ENCODE results near the gene ABCC2.
A peak's percentile ranks its signal among the peaks of the same experiment; 100 is the strongest.
"Not testable (repeated sequence)": the region's sequence is repeated elsewhere in the genome, so short reads cannot be mapped to it uniquely, and the experiment has no call there.

The ABCC2 gene

GRCh38 chr10:99782447-99783286 is at the start of gene ABCC2:
Gene ABCC2 (plus strand): TSS chr10:99782640. CDS start chr10:99782845, 205 bp downstream.
- no peak for DNase-seq

DNA sequence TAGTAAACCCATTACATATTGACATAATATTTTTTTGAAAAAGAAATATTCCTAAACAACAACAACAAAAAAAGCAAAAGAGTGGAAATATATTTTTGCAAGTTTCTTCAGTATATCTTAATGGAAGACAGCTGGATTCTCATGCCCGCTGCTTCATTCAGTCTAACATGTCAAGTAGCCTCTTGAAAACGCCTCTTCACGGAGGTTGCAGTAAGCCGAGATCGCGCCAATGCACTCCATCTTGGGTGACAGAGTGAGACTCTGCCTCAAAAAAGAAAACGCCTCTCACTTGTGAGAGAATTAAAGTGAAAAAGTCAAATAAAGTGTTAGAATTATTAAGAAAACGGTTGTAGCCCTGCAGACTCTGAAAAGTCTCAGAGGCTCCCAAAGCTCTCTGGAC is 49.1 kb upstream of the ABCC2 start:
- DNase-seq, result no peak

DNA sequence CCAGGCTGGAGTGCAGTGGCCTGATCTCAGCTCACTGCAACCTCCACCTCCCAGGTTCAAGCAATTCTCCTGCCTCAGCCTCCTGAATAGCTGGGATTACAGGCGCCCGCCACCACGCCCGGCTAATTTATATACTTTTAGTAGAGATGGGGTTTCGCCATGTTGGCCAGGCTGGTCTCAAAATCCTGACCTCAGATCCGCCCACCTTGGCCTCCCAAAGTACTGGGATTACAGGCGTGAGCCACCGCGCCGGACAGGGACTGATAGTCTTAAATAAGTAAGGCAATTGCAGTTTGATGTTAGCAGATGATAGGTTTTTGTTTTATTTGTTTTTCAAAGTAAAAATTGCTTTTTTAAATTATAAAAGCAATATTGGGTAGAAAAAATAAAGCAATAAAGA is 48.3 kb upstream of the ABCC2 start:
- not testable (repeated sequence) for DNase-seq

DNA sequence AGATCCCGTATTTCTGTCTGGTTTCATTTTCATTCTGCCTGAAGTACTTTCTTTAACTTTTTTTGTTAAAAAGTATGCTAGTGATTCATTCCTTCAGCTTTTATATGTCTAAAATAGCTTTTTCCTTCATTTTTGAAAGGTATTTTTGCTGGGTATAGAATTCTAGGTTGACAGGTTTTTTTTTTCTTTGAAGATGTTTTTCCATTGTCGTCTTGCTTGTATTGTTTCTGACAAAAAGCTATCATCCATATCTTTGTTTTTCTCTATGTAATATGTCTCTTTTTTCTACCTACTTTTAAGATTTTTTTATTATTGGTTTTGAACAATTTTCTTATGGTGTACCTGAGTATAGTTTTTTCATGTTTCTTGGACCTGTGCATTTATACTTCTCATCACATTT is 42.2 kb upstream of the ABCC2 start:
- no peak for DNase-seq

DNA sequence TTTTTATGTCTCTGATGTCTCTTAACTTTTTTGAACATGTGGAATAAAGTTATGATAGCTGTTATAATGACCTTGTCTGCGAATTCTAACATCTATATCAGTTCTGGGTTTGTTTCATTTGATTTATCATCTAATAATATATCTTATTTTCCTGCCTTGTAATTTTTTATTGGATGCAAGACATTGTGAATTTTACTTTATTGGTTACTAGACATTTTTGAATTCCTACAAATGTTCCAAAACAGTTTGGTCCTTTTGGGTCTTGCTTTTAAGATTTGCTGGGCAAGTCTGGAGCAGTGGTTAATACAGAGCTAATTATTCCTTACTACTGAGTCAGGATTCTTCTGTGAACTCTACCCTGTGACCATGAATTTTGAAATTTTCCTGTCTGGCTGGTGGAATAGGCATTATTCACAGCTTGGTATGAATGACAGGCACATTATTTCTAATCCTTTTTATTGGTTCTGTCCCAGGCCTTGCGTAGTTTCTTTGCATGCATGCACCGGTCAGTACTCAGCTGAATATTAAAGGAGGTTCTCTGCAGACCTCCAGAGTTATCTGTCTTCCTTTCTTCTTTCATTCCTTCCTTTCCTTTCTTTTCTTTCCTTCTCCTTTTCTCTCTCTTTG is 41.4 kb upstream of the ABCC2 start:
- DNase-seq, result no peak

GRCh38 chr10:99742254-99742653 is 40.2 kb upstream of the ABCC2 start:
- peak; percentile 21 for DNase-seq

GRCh38 chr10:99742701-99743100 is 39.7 kb upstream of the ABCC2 start:
- peak; percentile 4 for DNase-seq

GRCh38 chr10:99743841-99744240 is 38.6 kb upstream of the ABCC2 start:
- no peak for DNase-seq

DNA sequence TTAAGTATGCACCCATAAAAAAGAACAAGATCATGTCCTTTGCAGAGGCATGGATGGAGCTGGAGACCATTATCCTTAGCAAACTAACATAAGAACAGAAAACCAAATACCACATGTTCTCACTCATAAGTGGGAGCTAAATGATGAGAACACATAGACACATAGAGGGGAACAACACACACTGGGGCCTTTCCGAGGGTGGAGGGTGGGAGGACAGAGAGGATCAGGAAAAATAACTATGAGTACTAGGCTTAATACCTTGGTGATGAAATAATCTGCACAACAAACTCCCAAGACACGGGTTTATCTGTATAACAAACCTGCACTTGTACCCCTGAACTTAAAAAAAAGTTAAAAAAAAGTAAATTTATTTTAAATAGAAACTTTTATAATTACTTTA is 36.3 kb upstream of the ABCC2 start:
- DNase-seq, result not testable (repeated sequence)

- DNase-seq, result no peak
These were observed 33.5 kb upstream of the ABCC2 start for GRCh38 chr10:99748823-99749451.

GRCh38 chr10:99750641-99751040 is 31.8 kb upstream of the ABCC2 start:
- no peak for DNase-seq

GRCh38 chr10:99754670-99755069 is 27.8 kb upstream of the ABCC2 start:
- DNase-seq, result no peak

DNA sequence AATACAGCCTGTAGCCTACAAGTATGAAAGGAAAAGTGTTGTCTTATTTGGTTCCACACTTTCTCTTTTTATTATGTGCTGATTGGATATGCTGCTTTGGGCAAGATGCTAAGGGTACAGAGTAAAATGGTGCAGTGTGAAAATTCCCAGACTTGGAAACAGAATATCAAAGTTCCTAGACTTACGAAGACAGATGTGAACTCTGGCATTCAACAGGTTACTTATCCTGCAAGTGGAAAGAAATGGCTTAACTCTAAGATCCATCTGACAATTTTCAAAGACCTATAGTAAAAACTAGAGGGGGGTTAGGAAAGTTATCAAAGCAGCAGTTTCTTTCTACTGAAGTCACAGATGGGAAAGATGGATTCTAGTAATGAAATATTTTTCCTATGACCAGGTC is 26.3 kb upstream of the ABCC2 start:
- no peak for DNase-seq

DNA sequence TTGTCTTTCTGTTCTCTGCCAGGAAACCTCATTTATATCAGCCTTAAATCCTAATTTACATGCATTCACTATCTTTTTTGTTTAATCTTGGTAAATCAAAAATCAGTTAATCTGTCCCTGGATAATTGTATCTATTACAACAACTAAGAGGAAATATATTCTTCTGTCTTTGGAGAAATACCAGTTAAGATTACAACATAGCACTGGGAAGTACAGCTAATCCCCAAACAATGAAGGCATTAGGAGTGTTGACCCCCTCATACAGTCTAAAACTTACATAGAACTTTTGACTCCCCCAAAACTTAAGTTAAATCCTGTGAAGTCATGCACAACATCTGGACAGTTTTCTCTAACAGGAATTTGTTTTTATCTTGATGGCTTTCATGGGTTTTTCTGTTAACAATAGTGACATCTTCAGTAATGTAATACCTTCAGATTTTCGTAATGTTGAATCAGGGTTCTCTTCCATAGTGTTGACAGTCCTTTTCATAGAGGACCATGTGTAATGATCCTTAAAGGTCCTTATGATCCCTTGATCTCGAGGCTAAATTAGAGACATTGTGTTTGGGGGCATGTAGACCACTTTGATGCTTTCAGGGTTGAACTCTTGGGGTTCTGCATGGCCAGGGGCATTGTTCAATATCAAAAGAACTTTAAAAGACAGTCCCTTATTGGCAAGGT is 24.1 kb upstream of the ABCC2 start:
- DNase-seq, result peak; percentile 22

- no peak for DNase-seq
These were observed 22.1 kb upstream of the ABCC2 start for GRCh38 chr10:99760321-99760720.

DNA sequence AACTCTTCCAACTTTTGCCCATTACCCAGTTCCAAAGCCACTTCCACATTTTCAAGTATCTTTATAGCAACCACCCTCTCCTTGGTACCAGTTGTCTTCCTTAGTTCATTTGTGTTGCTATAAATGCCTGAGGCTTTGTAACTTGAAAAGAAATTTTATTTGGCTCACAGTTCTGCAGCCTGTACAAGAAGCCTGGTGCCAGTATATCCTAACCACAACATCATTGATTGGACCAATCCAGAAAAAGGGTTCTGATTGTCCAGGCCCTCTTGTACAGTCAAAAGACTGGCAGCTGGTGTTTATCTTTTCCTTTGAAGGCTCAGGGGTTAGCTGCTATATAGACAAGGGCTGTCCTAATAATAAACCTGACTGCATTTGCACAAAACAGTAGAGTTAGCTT is 21.1 kb upstream of the ABCC2 start:
- no peak for DNase-seq

DNA sequence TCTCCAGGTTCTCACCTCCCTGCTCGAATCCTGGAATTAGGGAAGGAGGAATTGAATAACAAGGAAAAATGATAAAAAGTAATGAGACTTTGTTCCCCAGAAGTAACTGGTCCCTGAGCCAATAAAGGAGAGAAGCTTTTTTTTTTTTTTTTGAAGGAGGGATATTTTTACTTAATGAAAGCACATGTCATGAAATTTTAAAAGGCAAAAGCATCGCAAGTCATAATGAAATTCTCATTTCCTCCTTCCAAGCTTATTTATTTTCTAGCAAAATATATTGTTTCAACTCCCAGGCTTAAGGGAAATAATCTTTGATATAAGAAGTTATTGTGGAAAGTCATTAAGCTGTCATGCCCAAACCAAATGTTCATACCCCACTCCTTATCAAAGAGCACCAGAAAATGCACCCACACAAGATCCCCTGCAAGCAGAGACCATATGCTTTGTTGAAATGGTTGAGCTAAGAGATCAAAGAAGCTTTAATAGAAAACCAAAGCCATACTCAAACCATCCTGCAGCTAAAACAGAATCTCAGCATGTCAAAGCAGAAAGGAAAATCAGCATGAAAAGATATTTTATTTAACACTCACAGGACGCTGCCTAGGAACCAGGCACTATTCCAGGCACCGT is 16.7 kb upstream of the ABCC2 start:
- no peak for DNase-seq

GRCh38 chr10:99766302-99766681 is 16.1 kb upstream of the ABCC2 start:
- DNase-seq, result no peak

GRCh38 chr10:99767901-99768300 is 14.5 kb upstream of the ABCC2 start:
- DNase-seq, result no peak

DNA sequence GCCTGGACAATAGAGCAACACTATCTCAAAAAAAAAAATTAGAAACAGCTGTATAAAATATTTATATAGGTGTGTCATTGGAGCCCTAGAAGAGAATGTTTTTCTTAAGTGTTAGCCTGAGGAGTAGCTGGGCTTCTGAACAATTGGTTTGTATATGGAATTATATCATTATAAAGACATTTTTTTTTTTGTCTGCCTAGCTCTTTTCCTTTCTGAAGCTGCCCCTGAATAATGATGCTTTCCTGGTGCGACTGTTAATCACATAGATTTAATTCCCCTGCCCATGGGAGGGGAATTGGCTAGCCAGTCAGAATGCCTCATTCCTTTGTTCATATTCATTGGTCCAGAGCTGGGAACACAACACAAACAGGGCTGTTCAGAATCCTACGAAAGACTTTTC is 13.9 kb upstream of the ABCC2 start:
- DNase-seq, result peak; percentile 63

DNA sequence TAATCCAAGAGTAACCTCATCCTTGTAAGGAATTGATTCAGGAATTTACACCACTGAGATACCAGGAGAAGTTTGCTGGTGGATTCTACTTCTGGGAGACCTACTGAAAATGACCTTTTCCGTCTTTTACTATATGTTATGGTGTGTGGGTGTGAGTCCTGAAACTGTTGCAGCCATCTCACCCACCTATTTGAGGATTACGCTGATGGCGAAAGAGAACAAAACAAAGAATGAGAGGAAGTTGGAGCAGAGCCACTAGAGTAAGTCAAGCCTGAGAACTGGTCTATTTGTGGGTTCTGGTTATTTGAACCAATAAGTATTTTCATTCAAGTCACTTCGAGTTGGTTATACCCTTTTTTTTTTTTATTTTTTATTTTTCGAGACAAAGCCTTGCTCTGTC is 12.7 kb upstream of the ABCC2 start:
- no peak for DNase-seq

DNA sequence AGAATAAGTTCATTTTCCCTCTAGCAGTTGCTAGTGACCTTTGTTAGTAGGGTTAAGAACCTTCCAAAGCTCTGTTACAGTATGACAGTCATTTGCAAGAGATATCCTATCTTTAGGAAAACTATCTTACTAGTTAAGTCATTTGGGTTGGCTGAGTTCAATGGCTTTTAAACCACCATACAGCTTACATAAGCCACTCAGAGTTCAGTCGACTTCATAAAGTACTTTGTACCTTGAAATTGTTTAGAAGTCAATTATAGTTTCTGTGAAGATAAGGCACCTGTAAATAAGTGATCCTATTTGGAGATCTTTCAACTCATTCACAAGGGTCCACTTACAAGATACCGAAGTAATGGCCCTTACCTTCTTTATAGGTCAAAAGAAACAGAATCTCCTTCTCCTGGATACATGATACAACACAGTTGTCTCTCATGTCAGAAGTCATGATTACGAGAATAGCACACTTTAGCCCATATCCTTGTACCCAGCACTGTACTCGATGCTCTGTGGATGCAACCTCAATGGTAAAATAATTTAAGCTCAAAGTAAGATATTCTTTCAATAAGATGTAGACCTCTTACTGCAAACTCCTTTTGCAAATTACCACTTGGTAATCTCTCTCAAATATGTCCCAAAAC is 11.9 kb upstream of the ABCC2 start:
- DNase-seq, result no peak

DNA sequence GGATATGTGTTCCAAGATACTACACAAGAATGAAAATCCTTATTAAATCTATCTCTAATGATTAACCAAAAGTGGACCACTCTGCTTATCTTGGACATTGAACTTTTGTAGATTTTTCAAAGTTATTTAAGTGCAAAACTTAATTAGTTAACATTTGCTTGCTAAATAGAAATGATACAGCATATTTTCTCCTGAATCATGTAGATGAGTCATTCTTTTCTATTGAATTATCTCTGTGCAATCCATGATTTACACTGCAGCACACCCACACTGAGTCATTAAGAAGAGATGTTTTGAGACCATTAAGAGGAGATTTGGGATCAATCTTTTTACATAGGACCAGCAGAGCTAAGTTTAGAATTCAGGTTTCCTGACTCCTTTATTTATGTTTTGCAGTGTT is 6.6 kb upstream of the ABCC2 start:
- DNase-seq, result peak; percentile 91
